Endodermal cell (in vitro differentiated cells): Measurements from ENCODE around the gene ADGRL3. TPM values are rescaled to one million over a fixed set of nuclear protein-coding genes. Genes with fewer than 3 reads are reported as not detected.
A peak's percentile ranks its signal among the peaks of the same experiment; 100 is the strongest.
"Not testable (repeated sequence)": the region's sequence is repeated elsewhere in the genome, so short reads cannot be mapped to it uniquely, and the experiment has no call there.

ENCODE experiments used
- DNase-seq: peaks from one replicate; pipeline ENCODE4 v3.0.0-alpha.2; 2017
- H3K27ac ChIP-seq: 2 replicates; pipeline ENCODE4 v1.5.1; 2013; ENCODE audit warnings: mild to moderate bottlenecking, low read depth, low read length, moderate library complexity
- H3K27me3 ChIP-seq: 2 replicates; pipeline ENCODE4 v1.6.1; 2013; ENCODE audit warnings: mild to moderate bottlenecking, low read length, moderate library complexity; ENCODE audit not compliant: insufficient read depth, control insufficient read depth, poor library complexity, severe bottlenecking
- H3K36me3 ChIP-seq: 2 replicates; pipeline ENCODE4 v1.7.0; 2013; ENCODE audit warnings: mild to moderate bottlenecking, low read length, moderate library complexity; ENCODE audit not compliant: control insufficient read depth, insufficient read depth
- H3K4me1 ChIP-seq: one replicate; pipeline ENCODE4 v1.7.0; 2013; ENCODE audit warnings: low read length; ENCODE audit not compliant: control insufficient read depth, insufficient read depth
- H3K4me3 ChIP-seq: 2 replicates; pipeline ENCODE4 v1.5.1; 2013; ENCODE audit warnings: mild to moderate bottlenecking, low read length, moderate library complexity
- H3K9ac ChIP-seq: 2 replicates; pipeline ENCODE4 v1.6.1; 2013; ENCODE audit warnings: mild to moderate bottlenecking, low read length, moderate library complexity; ENCODE audit not compliant: poor library complexity, severe bottlenecking; ENCODE audit errors: extremely low read depth
- H3K9me3 ChIP-seq: 2 replicates; pipeline ENCODE4 v1.6.1; 2013; ENCODE audit warnings: mild to moderate bottlenecking, low read length, moderate library complexity; ENCODE audit not compliant: control insufficient read depth
- H3K27ac Mint-ChIP-seq: 2 replicates; pipeline ENCODE4 v1.8.0; 2020; ENCODE audit warnings: mixed read lengths
- H3K27me3 Mint-ChIP-seq: 2 replicates; pipeline ENCODE4 v1.8.0; 2021; ENCODE audit warnings: mild to moderate bottlenecking, mixed read lengths; ENCODE audit not compliant: insufficient read depth
- H3K36me3 Mint-ChIP-seq: 2 replicates; pipeline ENCODE4 v1.8.0; 2020; ENCODE audit warnings: low read depth, mixed read lengths
- H3K4me1 Mint-ChIP-seq: 2 replicates; pipeline ENCODE4 v1.8.0; 2020; ENCODE audit warnings: mixed read lengths
- H3K4me3 Mint-ChIP-seq: 2 replicates; pipeline ENCODE4 v1.8.0; 2020; ENCODE audit warnings: mild to moderate bottlenecking, moderate library complexity, mixed read lengths
- H3K9me3 Mint-ChIP-seq: 2 replicates; pipeline ENCODE4 v1.8.0; 2020; ENCODE audit warnings: mild to moderate bottlenecking, mixed read lengths
- CTCF ChIP-seq: fragments of 200-600 bp; sonication (generic); conservative IDR thresholded peaks from 2 replicates; pipeline ENCODE4 v1.5.0; 2021; ENCODE audit warnings: antibody characterized with exemption, mild to moderate bottlenecking
- WGBS, 2 experiments: methylation state at CpG; one replicate each; pipeline versions ENCODE4 v1.1.5 to v1.1.7; 2013; ENCODE audit warnings: missing lambda C conversion rate in 2 of 2, mixed read lengths in 1 of 2; ENCODE audit not compliant: insufficient coverage in 1 of 2, insufficient read length in 1 of 2; 5-methylcytosine and 5-hydroxymethylcytosine counted together
- total RNA-seq, 2 donors: library from RNA; stranded (reverse); fragmentation: NEBNext Ultra II Directional in 1 of 2; extraction: Animal tissue kit (Norgen Biotek cat#: 25700) in 1 of 2; gene quantifications; 2 replicates in 1 of 2; 3 replicates in 1 of 2; pipeline ENCODE4 v1.2.1, GENCODE V29; 2021

The ADGRL3 gene
- total RNA-seq, 2 donors from 2014 or later = 9.9 to 10.3 TPM

GRCh38 chr4:61628727-61629126 lies 428.6 kb downstream of the ADGRL3 start:
- no peak for TF ChIP-seq CTCF
- no peak overlapping the region for H3K4me3 ChIP-seq
- WGBS, 2 experiments = 100% methylated on average over 1 of the region's 1 CpG; no CpG with 5 or more reads in 1 of the 2 experiments
- Mint-ChIP-seq H3K9me3 (peaks cover 2% of the 10 kb centered on the region), H3K4me3 (no peak overlapping the region), H3K4me1 (peaks cover 8% of the 10 kb centered on the region), H3K36me3 (peaks cover 2% of the 10 kb centered on the region), H3K27me3 (no peaks in the 10 kb centered on the region), H3K27ac (no peak overlapping the region)
- H3K27me3 ChIP-seq = no peaks in the 10 kb centered on the region
- peaks cover 8% of the 10 kb centered on the region for H3K9me3 ChIP-seq
- no peaks in the 10 kb centered on the region for H3K4me1 ChIP-seq
- no peaks in the 10 kb centered on the region for H3K36me3 ChIP-seq
- no peak overlapping the region for H3K27ac ChIP-seq
- DNase-seq = no peak
- no peak overlapping the region for H3K9ac ChIP-seq

GRCh38 chr4:61630548-61630947 lies 430.4 kb downstream of the ADGRL3 start:
- no peak for TF ChIP-seq CTCF
- H3K36me3 ChIP-seq = no peaks in the 10 kb centered on the region
- H3K27ac ChIP-seq = no peak overlapping the region
- no peaks in the 10 kb centered on the region for H3K27me3 ChIP-seq
- H3K9me3 ChIP-seq = peaks cover 8% of the 10 kb centered on the region
- H3K9me3 Mint-ChIP-seq = peaks cover 2% of the 10 kb centered on the region
- H3K9ac ChIP-seq = no peak overlapping the region
- DNase-seq = no peak
- WGBS, 2 experiments = 91% methylated on average over 1 of the region's 2 CpGs; no CpG with 5 or more reads in 1 of the 2 experiments
- H3K27me3 Mint-ChIP-seq = no peaks in the 10 kb centered on the region
- no peaks in the 10 kb centered on the region for H3K4me1 ChIP-seq
- peaks cover 2% of the 10 kb centered on the region for H3K36me3 Mint-ChIP-seq
- no peak overlapping the region for H3K4me3 ChIP-seq
- H3K4me1 Mint-ChIP-seq = peaks cover 8% of the 10 kb centered on the region
- no peak overlapping the region for H3K4me3 Mint-ChIP-seq
- no peak overlapping the region for H3K27ac Mint-ChIP-seq

DNA sequence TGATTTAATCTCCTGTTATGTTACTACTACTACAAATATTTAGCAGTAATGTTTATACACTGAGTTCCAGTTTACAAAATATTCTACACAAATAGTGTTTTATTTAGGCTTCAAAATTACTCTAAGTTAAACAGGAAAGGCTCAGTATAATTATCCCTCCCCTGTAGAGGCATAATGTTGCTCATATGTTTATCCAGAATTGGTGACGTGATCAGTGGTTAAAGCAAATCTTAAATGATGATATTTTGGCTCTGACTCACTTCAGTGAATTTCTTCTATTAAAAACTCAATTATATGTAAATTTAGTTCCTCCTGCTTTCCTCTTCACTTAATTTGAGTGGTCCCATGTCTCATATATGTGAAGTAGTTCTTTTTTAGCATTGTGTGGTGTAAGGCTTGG lies 438.5 kb downstream of the ADGRL3 start:
- Mint-ChIP-seq H3K4me3 (no peak overlapping the region), H3K4me1 (no peaks in the 10 kb centered on the region), H3K36me3 (no peaks in the 10 kb centered on the region), H3K27me3 (no peaks in the 10 kb centered on the region), H3K27ac (no peak overlapping the region), H3K9me3 (peaks cover 2% of the 10 kb centered on the region)
- H3K27ac ChIP-seq = no peak overlapping the region
- H3K36me3 ChIP-seq = no peaks in the 10 kb centered on the region
- DNase-seq = no peak
- TF ChIP-seq CTCF = no peak
- no peak overlapping the region for H3K4me3 ChIP-seq
- H3K9ac ChIP-seq = no peak overlapping the region
- no peaks in the 10 kb centered on the region for H3K27me3 ChIP-seq
- no peaks in the 10 kb centered on the region for H3K9me3 ChIP-seq
- 100% methylated on average over 1 of the region's 1 CpG; no CpG with 5 or more reads in 1 of the 2 experiments for WGBS, 2 experiments
- no peaks in the 10 kb centered on the region for H3K4me1 ChIP-seq

DNA sequence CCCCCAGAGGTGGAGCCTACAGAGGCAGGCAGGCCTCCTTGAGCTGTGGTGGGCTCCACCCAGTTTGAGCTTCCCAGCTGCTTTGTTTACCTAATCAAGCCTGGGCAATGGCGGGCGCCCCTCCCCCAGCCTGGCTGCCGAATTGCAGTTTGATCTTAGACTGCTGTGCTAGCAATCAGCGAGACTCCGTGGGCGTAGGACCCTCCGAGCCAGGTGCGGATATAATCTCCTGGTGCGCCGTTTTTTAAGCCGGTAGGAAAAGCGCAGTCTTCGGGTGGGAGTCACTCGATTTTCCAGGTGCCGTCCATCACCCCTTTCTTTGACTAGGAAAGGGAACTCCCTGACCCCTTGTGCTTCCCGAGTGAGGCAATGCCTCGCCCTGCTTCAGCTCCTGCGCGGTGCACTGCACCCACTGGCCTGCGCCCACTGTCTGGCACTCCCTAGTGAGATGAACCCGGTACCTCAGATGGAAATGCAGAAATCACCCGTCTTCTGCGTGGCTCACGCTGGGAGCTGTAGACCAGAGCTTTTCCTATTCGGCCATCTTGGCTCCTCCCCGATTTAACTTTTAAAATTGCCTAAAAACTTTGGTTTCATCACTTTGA lies 446.7 kb downstream of the ADGRL3 start:
- not testable (repeated sequence) for H3K9me3 ChIP-seq, H3K4me1 Mint-ChIP-seq, H3K27ac ChIP-seq, H3K4me3 ChIP-seq, H3K9me3 Mint-ChIP-seq, H3K36me3 ChIP-seq, H3K27me3 Mint-ChIP-seq, H3K36me3 Mint-ChIP-seq, H3K9ac ChIP-seq, H3K4me1 ChIP-seq, H3K27me3 ChIP-seq
- Mint-ChIP-seq H3K4me3 (peak overlapping the region; percentile 31), H3K27ac (peak overlapping the region; percentile 85)
- peak; percentile 59 for DNase-seq
- 86 to 93% methylated on average over 17 to 26 of the region's 26 CpGs for WGBS, 2 experiments
